Suprapubic skin (tissue), 4 donors: ENCODE measurements around the gene HIGD2A. TPM values are rescaled to one million over a fixed set of nuclear protein-coding genes. Genes with fewer than 3 reads are reported as not detected.

Source experiments
- total RNA-seq, 4 donors: library from RNA; depleted of rRNA; stranded (reverse); fragments of >200 nt; gene quantifications; one replicate each; pipeline ENCODE4 v1.1.0, GENCODE V29; 2016

HIGD2A gene
- total RNA-seq, 4 donors from 2014 or later: 119 to 173 (median 161) TPM

Other genes starting within 250 kb of the HIGD2A start
- gene SIMC1, start 150.3 kb upstream of the HIGD2A start, total RNA-seq: 10 to 100 TPM in 3 of 4 donors, 1 to 10 TPM in 1; 9.6 to 27.8 (median 12.9) TPM
- 100 to 1,000 TPM in 3 of 4 donors, 10 to 100 TPM in 1; 98.1 to 116 (median 109) TPM for gene KIAA1191, start 27.0 kb upstream of the HIGD2A start, total RNA-seq
- gene ARL10, start 23.3 kb upstream of the HIGD2A start, total RNA-seq: 10 to 100 TPM in 3 of 4 donors, 1 to 10 TPM in 1; 7.1 to 36.4 (median 21.2) TPM
- gene NOP16, start 153 bp upstream of the HIGD2A start, total RNA-seq: 10 to 100 TPM; 21.9 to 33.9 (median 30.5) TPM
- 100 to 1,000 TPM; 298 to 644 (median 435) TPM for gene CLTB, start 27.8 kb downstream of the HIGD2A start, total RNA-seq
- gene FAF2, start 59.6 kb downstream of the HIGD2A start, total RNA-seq: 10 to 100 TPM; 28.8 to 41.9 (median 37.1) TPM
- gene RNF44, start 148.7 kb downstream of the HIGD2A start, total RNA-seq: 10 to 100 TPM; 36.9 to 65.9 (median 46.3) TPM
- gene CDHR2, start 160.6 kb downstream of the HIGD2A start, total RNA-seq: under 1 TPM in 2 of 4 donors, not detected in 2; 0.10 to 0.23 TPM
- gene GPRIN1, start 221.4 kb downstream of the HIGD2A start, total RNA-seq: 1 to 10 TPM in 3 of 4 donors, under 1 TPM in 1; 0.24 to 2.8 (median 1.5) TPM
- gene SNCB, start 241.8 kb downstream of the HIGD2A start, total RNA-seq: not detected
- gene EIF4E1B, start 241.9 kb downstream of the HIGD2A start, total RNA-seq: not detected